ENCODE results near the gene FLG2.

The FLG2 gene

DNA sequence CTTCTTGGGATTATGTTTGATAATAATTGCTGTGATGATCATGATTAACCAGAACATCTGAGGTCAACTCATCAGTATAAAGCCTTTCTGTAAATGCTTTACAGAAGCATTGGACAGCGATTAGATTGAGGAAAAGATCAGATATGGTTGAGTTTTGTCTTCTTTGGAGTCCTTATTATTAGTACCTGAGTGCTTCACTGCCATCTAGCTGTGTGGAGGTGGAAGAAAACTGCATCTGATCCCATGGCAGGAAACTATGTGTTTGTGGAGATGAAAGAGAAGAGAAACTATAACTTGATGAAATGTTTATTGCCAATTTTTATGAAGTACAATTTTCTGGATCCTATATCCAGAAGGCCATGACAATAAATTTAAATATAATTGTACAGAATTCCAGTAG is 11.4 kb downstream of the FLG2 start:
- peak; percentile 31 for DNase-seq (ENCODE audit: low read depth)
- no peak overlapping the region for H3K4me3 ChIP-seq (ENCODE audit: low read length)
- TF ChIP-seq, protein P1, sequence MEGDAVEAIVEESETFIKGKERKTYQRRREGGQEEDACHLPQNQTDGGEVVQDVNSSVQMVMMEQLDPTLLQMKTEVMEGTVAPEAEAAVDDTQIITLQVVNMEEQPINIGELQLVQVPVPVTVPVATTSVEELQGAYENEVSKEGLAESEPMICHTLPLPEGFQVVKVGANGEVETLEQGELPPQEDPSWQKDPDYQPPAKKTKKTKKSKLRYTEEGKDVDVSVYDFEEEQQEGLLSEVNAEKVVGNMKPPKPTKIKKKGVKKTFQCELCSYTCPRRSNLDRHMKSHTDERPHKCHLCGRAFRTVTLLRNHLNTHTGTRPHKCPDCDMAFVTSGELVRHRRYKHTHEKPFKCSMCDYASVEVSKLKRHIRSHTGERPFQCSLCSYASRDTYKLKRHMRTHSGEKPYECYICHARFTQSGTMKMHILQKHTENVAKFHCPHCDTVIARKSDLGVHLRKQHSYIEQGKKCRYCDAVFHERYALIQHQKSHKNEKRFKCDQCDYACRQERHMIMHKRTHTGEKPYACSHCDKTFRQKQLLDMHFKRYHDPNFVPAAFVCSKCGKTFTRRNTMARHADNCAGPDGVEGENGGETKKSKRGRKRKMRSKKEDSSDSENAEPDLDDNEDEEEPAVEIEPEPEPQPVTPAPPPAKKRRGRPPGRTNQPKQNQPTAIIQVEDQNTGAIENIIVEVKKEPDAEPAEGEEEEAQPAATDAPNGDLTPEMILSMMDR (IDR thresholded peaks at IDR 0.05; ENCODE audit: insufficient read depth, low read depth, low read length, missing control alignments), result peak; percentile 59

DNA sequence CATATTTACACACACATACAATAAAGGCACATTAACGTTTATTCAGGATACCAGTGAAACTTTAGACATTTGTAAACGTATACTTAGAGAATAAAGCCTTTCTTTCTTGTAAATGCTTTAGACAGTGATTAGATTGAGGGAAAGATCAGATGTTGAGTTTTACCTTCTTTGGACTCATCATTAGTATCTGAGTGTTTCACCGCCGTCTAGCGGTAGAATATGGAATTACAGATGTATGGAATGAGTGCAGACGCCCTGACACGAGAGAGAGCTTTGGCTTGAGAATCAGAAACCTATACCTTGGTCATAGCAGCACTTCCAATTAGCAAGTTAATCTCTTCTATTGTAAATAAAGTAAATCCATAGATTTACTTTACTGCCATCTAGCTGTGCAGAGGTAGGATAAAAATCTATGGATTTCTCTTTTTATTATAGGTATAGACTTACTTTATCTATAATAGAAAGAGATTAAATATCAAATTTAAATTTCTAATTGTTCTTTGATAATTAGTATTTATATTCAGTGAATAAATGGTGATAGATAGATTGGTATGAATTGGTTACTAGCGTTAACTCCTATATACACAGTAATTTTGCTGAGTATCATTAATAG is 12.6 kb downstream of the FLG2 start:
- peak; percentile 79 for DNase-seq (ENCODE audit: low read depth)
- TF ChIP-seq, protein P1 (IDR thresholded peaks at IDR 0.05; ENCODE audit: insufficient read depth, low read depth, low read length, missing control alignments), result peak; percentile 91
- no peak overlapping the region for H3K4me3 ChIP-seq (ENCODE audit: low read length)

DNA sequence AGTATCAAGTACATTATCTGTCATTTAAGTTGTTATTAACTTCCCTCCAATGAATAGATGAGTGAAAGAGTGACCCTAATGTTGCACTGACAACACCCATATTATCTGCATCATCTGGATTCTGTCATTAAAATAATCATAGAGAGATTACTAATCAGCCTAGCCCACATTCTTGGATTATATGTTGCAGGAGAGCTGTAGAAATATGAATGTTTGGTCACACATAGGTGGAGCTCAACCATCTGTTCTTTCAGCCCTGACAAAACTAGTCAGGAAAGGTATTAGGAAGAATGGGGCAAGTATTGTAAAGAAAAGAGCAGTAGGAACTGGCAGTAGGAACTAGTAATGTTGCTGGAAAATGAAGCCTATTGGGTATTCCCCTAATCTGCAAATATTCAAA is 15.4 kb downstream of the FLG2 start:
- H3K4me3 ChIP-seq (ENCODE audit: low read length), result no peak overlapping the region
- DNase-seq (ENCODE audit: low read depth), result peak; percentile 55
- TF ChIP-seq, protein P1 (IDR thresholded peaks at IDR 0.05; ENCODE audit: insufficient read depth, low read depth, low read length, missing control alignments), result no peak

DNA sequence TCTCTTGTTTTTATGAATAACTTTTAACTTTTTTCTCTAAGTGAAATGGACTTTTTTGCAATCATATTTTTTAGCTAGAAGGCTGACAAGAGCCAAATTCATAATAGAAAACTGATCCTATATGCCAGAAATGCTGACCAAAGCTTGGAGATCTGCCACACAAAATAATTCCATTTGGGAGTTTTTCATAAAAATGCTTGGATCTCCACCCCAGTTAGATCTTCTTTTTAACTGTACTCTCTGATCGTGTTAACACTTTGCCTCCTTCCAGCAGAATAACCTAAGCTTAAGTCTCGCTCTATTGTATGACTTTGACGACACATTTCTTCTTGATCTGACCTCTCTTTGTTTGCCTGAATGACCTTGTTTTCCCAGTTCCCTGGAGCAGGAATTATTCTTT is 16.8 kb downstream of the FLG2 start:
- DNase-seq (ENCODE audit: low read depth), result no peak
- TF ChIP-seq, protein P1 (IDR thresholded peaks at IDR 0.05; ENCODE audit: insufficient read depth, low read depth, low read length, missing control alignments), result no peak
- H3K4me3 ChIP-seq (ENCODE audit: low read length), result no peak overlapping the region

DNA sequence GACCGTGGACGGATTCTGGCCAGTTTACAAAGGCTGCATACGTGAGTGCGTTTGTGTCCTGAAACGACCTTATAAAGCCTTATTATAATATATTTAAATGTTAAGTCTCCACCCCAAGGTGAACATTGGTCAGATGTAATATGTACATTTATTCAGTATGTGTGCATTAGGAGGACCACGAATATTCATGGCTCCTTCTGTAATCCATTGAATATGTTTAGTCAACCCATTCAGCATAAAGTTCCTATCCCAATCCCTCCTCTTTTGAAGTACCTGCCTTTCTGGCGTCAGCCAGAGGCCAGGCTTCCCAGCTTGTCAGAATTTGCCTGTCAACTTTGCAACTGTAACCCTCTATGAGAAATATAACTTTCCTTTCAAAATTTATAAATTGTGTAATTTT is 24.4 kb downstream of the FLG2 start:
- TF ChIP-seq, protein P1 (IDR thresholded peaks at IDR 0.05; ENCODE audit: insufficient read depth, low read depth, low read length, missing control alignments), result no peak
- H3K4me3 ChIP-seq (ENCODE audit: low read length), result no peak overlapping the region
- DNase-seq (ENCODE audit: low read depth), result no peak

DNA sequence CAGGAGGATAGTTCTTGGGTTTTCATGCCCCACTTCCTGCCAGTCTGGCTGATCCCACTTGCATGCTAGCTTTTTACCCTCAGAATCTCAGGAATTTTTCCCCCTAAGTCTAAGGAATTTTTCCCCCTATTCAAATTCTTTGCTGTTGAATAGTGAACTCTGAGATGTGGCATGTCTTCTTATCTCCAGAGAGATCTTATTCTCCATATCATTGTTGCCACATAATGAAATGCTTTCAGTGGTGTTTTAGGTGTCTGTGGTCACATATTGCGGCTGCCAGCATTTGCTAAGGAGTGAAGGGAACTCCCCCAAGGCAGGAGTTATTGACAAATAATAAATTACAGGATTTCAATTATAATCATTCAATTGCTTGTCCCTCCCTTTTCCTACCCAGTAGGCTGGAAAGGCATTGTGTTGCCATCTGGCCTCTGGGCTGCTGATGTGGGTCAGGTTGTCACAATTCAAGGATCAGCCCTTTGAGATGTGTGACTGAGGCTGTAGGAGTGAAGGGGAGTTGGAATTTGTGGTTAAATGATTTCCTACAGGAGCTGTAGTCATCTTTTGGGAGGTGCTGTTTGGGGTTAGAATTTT is 30.9 kb downstream of the FLG2 start:
- TF ChIP-seq, protein P1 (IDR thresholded peaks at IDR 0.05; ENCODE audit: insufficient read depth, low read depth, low read length, missing control alignments), result no peak
- no peak overlapping the region for H3K4me3 ChIP-seq (ENCODE audit: low read length)
- DNase-seq (ENCODE audit: low read depth), result no peak

DNA sequence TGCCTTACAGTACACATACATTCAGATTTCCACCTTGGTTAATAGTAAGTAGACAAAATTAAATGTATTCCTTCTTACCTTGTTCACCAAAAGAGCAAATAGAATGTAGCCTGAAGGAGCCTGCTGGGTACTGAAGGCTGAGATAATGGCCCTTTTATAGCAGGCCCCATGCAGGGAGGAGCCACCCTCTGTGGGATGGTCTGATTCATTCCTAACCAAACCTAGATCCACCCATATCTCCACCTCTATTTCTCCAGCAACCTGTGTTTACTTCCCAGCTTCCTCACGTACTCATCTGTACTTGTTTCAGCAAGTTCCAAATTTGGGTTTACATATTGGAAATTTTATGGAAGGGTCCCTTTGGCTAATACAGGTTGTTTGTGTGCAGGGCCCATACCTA is 34.7 kb downstream of the FLG2 start, which contains the start of gene FLG:
Gene FLG (minus strand): TSS at position 129 of the 400 bp plus-strand sequence. CDS start 9,783 bp downstream, outside the sequence.
- TF ChIP-seq, protein P1 (IDR thresholded peaks at IDR 0.05; ENCODE audit: insufficient read depth, low read depth, low read length, missing control alignments), result no peak
- DNase-seq (ENCODE audit: low read depth), result peak; percentile 70
- peak within 1 kb of the TSS; percentile 15 for H3K4me3 ChIP-seq (ENCODE audit: low read length)
